Measurements from ENCODE around the gene ZC3H4.

- no peak for TF ChIP-seq EZH2 (IDR thresholded peaks at IDR 0.05; ENCODE audit: low read depth)
- no peak for TF ChIP-seq CTCF (conservative IDR thresholded peaks at IDR 0.05)
Observed at GRCh38 chr19:47040869-47041268, 72.7 kb downstream of the ZC3H4 start.

Measured in PC-9 (cell line).